Umbilical cord (tissue), 2 donors: Measurements from ENCODE around the gene NRP2. TPM values are rescaled to one million over a fixed set of nuclear protein-coding genes. Genes with fewer than 3 reads are reported as not detected.
A peak's percentile ranks its signal among the peaks of the same experiment; 100 is the strongest.

Source experiments
- DNase-seq: peaks from one replicate; pipeline ENCODE4 v3.0.0-alpha.2; 2015; ENCODE audit warnings: low spot score
- total RNA-seq: library from RNA; depleted of rRNA; stranded (reverse); fragments of >200 nt; gene quantifications from one replicate; pipeline ENCODE4 v1.2.3, GENCODE V29; 2014; ENCODE audit warnings: low replicate concordance; ENCODE audit not compliant: insufficient read depth

The NRP2 gene
- total RNA-seq, 1 donor from 2014 or later = 167 TPM

DNA sequence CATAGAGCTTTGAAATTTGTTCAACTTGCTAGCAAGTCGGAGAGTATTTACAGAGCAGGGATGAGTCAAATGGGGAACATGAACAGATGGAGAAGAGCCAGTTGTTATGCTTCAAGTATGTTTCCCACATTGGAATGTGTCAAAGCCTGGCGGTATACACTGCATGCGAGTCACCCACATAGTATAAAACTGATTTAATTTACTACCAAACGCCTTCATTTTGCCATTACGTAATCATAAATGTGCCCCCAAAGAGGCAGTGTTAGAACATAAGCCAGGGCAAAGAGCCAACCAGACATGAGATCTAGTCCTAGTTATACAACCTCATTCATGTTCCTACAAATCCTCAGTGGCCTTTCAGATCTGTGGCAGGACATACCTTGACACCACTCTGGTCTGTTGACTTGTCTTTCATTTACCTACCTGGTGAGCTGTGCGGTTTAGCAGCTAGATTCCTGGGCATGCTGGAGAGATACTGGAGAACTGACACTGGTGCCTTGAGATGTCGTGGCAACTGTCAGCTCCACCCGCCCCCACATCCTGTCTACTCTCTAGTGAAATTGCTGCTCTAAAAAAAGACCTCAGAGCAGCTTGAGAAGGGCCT, 21.7 kb upstream of the NRP2 start:
- peak; percentile 68 for DNase-seq

DNA sequence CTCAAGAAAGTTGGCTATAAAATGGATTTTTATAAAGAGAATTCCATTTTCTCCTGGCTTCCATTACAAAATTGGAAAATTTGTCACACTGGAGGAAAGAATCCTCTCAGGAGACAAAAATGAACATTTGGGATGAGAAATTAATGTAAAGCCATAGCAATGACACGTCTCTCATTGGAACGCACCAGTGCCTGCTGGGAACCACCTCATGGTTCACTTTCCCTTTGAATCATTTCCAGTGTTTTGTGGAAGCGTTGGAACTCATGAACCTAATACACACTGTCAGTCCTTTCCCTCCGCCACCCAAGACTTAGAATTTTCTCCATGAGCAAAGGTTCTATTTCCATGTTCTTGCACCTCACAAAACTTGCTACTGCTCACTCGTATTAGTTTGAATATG, 21.0 kb upstream of the NRP2 start:
- no peak for DNase-seq

DNA sequence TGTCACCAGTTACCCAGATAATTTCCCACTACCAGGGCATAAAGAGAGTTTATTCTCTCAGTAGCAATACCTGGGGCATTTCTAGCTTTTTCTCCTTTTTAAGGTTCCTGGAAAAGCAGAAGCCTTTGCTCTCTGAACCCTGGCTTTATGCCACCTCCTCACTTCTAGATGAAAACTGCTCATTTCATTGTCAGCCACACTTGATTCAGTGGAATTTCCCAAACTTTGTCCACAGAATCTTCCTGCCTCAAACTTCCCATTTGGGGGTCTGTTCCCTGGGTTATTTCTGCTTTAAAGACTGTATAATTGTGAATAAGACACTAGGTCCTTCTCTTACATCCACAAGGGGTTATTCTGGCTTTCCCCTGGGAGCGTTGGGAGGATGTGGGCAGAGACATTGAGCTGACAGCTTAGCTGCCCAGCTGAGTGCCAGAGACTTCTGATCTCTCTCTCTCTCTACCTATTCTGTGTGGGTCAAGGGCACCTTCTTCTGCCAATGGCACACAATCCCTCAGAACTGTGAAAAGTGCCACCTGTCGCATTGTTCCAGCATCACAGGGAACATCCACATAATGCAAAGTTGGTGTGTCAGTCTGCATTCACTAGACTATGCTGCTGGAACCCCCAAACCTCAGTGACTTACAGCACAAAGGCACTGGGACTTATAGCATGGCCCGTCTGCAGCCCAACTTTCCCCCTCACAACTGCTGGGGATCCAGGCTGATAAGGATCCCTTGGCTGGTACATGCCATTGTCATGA, 19.9 kb upstream of the NRP2 start:
- no peak for DNase-seq

DNA sequence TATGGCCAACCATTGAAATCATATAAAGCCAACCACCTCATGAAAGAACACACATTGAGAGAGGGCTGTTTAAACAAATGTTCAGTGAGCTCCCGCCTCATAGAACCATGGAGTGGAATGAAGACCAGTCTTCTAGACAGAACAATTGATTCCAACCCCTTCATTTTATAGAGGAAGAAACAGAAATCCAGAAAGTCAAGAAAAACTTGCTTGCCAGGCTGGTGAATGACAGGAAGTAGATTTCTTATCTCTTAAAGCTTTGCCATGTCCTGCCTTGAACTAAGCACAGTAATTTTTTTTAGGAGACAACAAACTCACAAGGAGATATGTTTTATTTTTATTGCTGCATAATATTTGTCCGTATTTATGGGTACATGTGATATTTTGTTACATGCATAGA, 16.5 kb upstream of the NRP2 start:
- DNase-seq = no peak

DNA sequence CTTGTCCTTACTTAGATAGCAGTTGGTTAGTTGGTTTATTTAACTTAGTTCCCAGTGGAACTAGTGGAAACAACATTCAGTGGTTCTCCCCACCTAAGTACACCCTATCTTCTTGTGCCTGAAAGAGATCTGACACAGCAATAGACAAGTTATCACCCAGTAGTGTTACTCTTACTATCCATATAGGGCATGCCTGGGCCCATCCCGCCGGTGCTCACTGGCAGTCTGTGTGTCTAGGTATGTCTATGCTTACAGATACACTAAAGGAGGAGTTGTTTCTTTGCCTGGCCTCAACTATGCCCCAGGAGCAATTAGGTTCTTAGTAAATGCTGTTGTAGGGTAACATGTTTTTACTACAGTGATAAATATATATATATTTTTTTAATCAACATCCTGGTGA, 12.0 kb upstream of the NRP2 start:
- DNase-seq = no peak

DNA sequence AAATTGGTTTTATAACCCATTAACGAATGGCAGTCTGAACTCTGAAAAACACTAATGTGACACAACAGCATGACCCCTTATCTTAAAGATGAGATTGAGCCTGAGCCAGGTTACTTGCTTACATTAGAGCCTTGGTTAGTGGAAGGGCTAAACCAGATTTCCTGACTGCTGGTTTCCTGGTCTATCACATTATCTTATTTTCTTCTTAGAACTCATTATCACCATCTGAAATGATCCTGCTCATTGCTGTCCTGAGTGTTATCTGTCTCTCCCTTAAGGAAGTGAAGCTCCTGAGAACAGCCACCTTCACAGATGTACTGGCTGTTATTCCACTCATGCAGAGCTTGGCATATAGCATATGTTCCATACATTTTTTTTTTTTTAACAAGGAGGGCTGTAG, 9.0 kb upstream of the NRP2 start:
- DNase-seq = no peak

DNA sequence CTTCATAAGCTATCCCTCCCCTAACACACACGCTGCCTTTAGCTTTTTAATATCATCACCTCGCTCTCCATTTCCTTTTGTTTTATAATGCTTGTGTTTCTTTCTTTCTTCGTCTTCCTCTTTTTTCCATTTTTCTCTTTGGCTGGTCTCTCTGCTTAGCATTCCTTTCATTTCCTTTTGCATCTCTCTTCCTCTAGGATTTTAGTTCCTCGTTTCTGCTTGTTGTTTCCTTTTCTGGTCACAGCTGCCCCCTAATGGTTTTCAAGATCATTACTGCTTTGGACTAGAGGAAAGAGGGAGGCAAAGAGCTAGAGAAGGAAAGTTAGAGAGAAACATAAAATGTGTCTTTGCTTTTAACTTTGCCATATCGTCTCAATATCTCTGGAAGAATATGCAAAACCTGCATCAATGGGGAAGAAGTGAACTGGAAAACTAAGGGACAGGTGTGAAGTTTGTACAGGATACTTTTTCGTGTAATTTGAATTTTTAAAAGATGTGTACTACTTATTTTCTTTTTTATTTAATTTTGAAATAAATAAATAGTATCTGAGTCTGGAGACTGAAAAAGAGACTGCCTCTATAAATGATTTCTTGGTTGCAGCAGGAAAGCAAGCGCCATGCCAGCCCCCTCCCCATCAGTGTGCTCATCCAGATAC, 6.3 kb upstream of the NRP2 start:
- peak; percentile 88 for DNase-seq

DNA sequence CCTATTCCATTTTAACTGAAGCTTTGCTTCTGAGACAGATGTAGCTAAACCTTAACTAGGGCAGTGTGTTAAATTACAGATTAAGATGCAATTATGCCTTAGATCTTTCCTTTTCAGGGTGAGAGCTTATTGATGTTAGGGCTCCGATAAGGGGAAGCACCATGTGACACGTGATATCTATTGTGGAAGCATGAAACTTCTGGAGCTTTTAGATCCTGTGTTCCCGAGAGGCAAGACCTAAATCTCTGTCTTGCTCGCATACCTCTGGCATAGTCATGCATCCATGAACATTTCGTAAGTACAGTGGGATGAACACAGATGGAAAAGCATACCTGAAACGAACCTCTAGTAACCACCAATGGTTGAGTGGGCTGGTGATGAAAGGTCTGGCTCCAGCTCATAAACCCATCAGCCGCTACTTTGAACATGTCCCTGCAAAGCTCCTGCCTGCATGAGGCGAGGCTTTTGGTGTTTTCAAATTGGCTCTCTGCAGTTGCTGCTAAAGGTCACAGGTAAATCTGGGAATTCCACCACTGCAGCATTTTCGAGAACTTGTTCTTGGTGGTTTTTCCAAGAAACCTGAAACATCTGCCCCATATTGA, 3.7 kb upstream of the NRP2 start:
- no peak for DNase-seq

DNA sequence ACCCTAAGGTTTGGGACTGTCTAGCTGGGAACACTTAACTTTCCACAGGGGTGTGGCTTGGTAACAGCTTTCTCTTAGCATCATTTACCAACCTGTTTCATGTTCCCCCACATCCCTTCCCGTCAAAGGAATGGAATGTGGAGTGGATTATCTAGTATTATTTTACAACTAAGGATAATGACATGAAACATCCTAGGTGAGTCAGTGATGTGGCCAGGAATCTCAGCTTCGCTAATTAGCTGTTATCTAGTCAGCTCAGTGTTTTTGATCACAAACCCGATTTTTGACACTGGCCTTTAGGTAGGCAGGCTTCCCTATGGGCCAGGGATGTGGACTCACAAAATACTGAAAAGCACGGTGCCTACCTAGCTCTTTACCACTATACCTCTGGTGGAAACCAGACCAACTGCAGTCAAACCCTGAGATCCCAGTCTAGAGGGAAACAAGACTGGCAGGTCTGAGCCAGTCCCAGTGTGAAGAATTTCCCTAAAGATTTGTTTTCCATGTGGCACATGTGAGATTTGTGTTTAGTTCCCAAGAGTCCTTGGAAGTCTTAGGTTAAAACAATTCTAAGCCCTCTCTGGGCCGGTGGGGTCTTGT, 2.8 kb upstream of the NRP2 start:
- DNase-seq = no peak

DNA sequence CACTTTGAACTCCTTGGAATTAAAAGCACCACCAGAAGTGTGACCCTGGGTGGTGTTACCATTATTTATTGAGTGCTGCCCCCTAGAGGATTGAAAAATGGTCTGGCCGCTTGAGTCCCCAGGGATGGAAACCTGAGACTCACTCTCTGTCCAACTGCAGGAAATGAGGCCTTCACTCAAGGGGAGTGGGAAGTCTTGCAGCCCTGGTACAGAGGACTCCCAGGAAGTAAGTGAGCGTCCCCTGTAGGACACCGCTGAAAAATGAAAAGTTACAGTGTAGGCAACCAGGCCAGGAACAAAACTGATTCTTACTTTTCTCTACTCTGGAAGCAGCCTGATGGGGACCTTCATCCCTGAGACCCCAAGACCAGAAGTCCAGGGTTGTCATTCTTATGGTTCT, 2.2 kb upstream of the NRP2 start:
- DNase-seq = peak; percentile 77

DNA sequence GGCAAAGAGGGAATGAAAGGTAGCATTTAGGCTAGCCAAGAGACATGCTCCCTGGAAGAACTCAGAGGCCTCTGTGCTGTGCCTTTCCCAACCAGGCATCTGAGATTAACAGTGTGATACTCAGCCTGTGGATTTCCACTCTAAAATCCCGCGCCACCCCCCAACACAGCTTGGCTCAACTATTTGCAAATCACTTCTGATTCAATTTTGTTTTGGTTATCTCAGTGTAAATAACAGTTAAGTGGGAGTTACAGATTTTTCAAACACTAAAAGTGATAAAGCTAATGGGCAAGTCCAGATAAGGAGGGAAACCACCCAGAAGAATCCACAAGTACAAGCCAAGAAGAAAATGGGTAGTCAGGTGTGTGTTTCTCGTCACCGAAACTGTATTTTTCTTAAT, 1.4 kb upstream of the NRP2 start:
- DNase-seq = peak; percentile 70

DNA sequence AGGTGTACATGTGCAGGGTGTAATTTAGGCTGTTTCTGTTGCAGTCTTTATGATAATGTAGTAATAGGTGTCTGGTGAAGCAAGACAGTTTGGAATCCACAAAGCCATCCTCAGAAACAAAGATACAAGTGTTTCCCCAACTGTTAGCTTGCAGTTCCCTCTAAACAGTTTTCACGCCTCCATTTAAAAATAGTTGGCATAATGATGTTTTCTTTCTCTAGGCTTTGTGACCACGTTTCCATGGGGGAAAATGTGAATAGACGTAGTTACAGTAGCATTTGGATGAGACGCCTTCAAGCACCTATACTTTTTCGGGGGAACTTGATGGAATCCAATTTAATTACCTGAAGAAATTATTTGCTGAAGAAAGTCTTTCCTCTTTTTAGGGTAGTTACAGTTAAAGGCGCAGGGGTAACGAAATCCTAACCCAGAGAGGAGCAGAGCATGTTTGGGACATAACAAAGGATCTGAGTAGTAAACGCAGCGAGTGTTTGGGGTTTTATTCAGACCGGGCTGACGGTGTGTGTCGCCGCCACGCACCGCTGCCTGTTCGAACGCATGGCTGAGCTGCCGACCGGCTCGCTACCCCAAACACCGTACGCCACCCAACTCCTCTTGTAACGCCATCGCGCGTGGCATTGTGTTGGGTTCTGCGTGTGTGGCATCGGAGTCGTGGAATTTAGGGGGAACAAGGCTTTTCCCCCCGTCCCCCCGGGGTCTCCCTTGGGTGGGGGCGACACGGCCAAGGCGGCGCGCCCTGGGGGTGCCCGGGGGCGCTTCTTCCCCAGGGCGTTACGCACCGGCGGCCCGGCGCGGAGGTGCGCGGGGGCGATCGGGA, 681 bp upstream of the NRP2 start:
- DNase-seq = peak; percentile 36

DNA sequence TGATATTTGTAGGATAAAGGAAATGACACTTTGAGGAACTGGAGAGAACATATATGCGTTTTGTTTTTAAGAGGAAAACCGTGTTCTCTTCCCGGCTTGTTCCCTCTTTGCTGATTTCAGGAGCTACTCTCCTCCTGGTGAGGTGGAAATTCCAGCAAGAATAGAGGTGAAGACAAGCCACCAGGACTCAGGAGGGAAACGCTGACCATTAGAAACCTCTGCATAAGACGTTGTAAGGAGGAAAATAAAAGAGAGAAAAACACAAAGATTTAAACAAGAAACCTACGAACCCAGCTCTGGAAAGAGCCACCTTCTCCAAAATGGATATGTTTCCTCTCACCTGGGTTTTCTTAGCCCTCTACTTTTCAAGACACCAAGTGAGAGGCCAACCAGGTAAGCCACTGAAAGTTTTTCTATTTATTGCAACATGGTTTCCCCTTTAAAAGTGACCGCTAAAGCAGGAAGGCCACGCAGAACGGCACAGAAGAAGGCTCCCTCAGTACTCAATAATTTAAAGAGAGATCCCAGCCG, 735 bp downstream of the NRP2 start:
- DNase-seq = peak; percentile 37

DNA sequence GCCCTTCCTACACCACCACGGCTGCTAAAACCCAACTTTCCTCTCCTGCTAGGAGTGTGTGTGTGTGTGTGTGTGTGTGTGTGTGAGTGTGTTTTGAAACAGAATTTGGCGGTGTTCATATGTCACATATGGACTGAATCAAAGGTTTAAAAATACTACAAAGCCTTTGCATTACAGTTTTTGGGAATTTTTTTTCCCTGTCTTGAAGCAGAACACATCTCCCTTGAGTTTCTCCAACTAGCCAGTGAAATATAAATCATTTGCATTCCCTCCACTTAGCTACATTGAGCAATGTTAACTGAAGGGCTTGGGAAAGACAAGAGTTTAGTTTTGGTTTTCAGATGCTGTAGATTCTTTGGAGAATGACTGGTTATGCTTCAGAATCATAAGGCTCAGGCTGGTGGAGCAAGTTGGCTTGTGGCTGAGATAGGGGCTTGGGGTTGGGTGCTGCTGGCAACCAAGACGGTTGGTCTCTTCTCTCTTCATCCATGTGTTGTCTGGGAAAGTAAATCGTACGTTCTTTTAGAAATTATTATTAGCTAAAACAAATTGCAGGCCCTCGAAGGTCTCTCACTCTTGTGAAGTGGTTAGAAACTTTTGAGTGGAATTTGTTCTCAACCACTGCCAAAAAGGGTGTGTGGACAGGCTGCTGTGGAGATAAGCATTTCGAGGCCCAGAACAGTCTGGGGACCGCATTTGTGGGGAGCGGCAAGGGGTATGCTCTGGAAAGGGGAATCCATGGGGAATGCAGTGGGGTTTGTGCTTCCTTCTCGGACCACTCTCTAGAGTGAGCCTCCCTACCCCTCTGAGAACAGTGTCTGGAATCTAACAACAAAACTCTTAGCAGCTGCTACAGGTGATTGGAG, 1.4 kb downstream of the NRP2 start:
- DNase-seq = peak; percentile 66

DNA sequence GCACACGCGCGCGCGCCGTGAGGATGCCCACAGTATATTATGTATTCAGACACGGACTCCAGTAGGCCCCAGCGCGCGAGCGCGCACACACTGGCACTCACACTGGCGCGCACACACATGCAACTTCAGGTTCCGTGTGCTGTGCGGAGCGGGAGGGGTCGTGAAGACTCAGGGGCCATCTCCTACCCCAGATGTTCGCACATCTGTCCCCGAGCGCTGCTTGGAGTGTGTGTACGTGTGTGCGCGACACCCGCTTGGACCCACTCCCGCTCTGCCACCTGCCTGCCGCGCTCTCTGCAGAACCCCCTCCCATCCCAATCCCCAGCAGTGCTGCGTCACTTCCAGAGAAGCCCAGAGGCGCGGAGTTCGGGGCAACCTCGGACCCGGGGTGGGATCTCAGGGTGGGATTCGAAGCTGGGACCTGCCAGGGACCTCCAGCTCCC, 2.6 kb downstream of the NRP2 start:
- peak; percentile 48 for DNase-seq

DNA sequence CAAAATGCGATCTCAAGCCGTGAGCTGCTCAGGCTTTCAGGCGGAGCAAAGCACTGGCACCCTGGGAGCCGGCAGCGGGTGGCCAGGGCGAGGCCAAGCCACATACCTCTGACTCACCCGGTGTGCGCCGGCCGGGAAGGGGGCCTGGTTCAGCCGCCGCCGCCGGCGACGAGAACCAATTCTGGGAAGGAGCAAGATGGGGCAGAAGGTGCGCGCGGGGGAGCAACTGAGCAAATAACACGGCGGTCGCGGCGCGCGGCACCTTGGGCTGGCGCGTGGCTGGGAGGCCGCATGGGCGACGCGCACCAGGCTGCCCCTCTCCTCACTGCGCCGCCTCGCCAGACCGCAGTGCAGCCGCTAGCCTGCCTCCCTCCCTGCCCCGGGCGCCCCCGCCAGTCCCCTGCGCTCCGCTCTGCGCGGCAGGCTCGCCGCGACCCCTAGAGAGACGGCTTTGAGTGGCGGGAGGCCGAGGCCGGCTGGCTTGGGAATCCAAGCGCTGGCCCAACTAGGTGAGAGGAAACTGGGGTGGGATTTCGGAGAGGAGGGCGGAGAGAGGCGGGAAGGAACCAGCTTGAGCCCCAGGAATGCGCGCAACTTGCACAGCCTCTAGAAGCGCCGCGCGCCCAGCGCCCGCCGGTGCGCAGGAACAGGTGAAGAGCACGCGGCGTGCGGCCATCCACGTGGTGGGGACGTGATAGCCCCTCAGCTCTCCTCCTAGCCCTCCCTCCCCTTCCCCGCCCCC, 3.2 kb downstream of the NRP2 start:
- peak; percentile 47 for DNase-seq

DNA sequence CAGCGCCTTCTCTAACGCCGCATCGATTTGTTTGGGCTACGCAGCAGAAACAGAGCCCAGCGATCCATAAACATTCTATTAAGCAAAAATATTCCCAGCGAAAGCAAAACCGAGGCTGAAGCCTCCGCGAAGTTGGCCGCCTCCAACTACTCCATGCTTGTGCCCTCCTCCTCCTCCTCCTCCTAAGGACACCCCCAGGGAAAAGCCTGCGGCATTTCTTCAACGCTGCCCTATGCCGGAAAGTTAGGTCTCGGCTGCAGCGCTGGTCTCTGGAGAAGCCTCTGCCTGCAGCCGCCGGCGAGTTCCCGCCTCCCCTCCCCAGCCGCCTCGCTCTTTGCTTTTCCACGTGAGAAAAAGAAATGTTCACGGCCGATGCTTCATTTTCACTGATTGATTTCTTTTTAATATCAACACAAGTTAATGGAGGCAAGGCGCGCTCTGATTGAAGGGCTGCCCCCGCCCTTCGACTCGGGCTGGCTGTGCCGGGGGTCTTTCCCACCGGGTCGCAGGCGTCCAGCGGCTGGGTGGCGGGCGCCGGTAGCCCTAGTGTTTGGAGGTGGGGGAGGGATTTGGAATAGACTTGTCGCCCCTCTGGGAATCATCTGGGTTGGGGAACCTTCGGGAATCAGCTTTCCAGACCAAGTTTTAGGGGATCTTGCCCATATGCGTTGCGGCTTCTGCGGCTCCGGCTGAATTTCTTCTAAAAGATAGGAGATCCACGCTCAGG, 3.9 kb downstream of the NRP2 start:
- DNase-seq = peak; percentile 38
